Dedifferentiated amniotic fluid mesenchymal stem cell (primary cell): ENCODE measurements around the gene SDK1.
"Not testable (repeated sequence)": the region's sequence is repeated elsewhere in the genome, so short reads cannot be mapped to it uniquely, and the experiment has no call there.

Experiments
- DNase-seq: peaks from one replicate; pipeline ENCODE4 v3.0.0-alpha.2; 2016; ENCODE audit errors: extremely low spot score

Gene SDK1

GRCh38 chr7:3537210-3537875, 236.3 kb downstream of the SDK1 start:
- no peak for DNase-seq

- no peak for DNase-seq
Observed at GRCh38 chr7:3538041-3538440, 237.0 kb downstream of the SDK1 start.

GRCh38 chr7:3540456-3541220, 239.6 kb downstream of the SDK1 start:
- DNase-seq, result no peak

GRCh38 chr7:3544202-3544601, 243.2 kb downstream of the SDK1 start:
- no peak for DNase-seq

GRCh38 chr7:3548815-3549214, 247.8 kb downstream of the SDK1 start:
- DNase-seq, result no peak

- DNase-seq, result no peak
Observed at GRCh38 chr7:3549601-3550000, 248.5 kb downstream of the SDK1 start.

- no peak for DNase-seq
Observed at GRCh38 chr7:3551536-3551935, 250.5 kb downstream of the SDK1 start.

- DNase-seq, result no peak
Observed at GRCh38 chr7:3552499-3552898, 251.4 kb downstream of the SDK1 start.

- no peak for DNase-seq
Observed at GRCh38 chr7:3558400-3558799, 257.3 kb downstream of the SDK1 start.

GRCh38 chr7:3559278-3559677, 258.2 kb downstream of the SDK1 start:
- DNase-seq, result peak; percentile 31

GRCh38 chr7:3560495-3560894, 259.4 kb downstream of the SDK1 start:
- DNase-seq, result no peak

- DNase-seq, result no peak
Observed at GRCh38 chr7:3561932-3562331, 260.9 kb downstream of the SDK1 start.

GRCh38 chr7:3564231-3564630, 263.2 kb downstream of the SDK1 start:
- DNase-seq, result no peak

GRCh38 chr7:3568516-3568915, 267.5 kb downstream of the SDK1 start:
- DNase-seq, result no peak

- no peak for DNase-seq
Observed at GRCh38 chr7:3569643-3570042, 268.6 kb downstream of the SDK1 start.

- no peak for DNase-seq
Observed at GRCh38 chr7:3573151-3573550, 272.1 kb downstream of the SDK1 start.

- no peak for DNase-seq
Observed at GRCh38 chr7:3574386-3574785, 273.3 kb downstream of the SDK1 start.

GRCh38 chr7:3575753-3576531, 274.9 kb downstream of the SDK1 start:
- DNase-seq, result no peak

GRCh38 chr7:3578399-3578798, 277.3 kb downstream of the SDK1 start:
- no peak for DNase-seq

- DNase-seq, result no peak
Observed at GRCh38 chr7:3579638-3580219, 278.7 kb downstream of the SDK1 start.

- DNase-seq, result not testable (repeated sequence)
Observed at GRCh38 chr7:3582145-3582544, 281.1 kb downstream of the SDK1 start.

GRCh38 chr7:3585826-3586225, 284.8 kb downstream of the SDK1 start:
- DNase-seq, result no peak
